Stimulated activated naive CD8-positive, alpha-beta T cell treated with anti-CD3 and anti-CD28 coated beads, Interleukin-15, Interleukin-2, amounts not matched to agents 100 ng/mL and 50 ng/mL, for 24 hours (primary cell): Measurements from ENCODE around the gene CRACR2A.

ENCODE experiments used
- H3K27ac Mint-ChIP-seq: one replicate; pipeline ENCODE4 v1.8.0; 2021; ENCODE audit warnings: mild to moderate bottlenecking, mixed read lengths
- H3K27me3 Mint-ChIP-seq: one replicate; pipeline ENCODE4 v1.8.0; 2021; ENCODE audit warnings: mixed read lengths
- H3K36me3 Mint-ChIP-seq: one replicate; pipeline ENCODE4 v1.8.0; 2021; ENCODE audit warnings: low read depth, mixed read lengths
- H3K4me1 Mint-ChIP-seq: one replicate; pipeline ENCODE4 v1.8.0; 2021; ENCODE audit warnings: low read depth, mixed read lengths
- H3K4me3 Mint-ChIP-seq: one replicate; pipeline ENCODE4 v1.8.0; 2021; ENCODE audit warnings: mild to moderate bottlenecking, mixed read lengths
- H3K9me3 Mint-ChIP-seq: one replicate; pipeline ENCODE4 v1.8.0; 2021; ENCODE audit warnings: mixed read lengths

CRACR2A gene

DNA sequence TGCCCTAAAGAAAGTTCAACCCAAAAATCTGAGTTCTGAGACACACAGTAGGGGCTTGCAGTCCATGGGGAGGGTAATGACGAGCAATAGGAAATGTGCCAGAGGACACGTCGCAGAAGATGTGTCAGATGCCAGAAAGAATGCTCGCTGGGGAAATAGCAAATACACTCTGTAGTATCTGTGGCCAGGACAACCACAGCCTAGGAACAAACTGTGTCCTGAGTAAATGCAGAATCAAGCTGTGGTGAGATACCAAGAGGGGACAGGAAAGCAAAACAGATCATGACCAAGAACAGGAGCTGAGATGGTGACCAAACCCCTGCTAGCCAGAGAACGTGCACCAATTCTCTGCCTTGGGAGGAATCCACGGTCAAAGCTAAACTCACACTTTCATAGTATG is 9.1 kb downstream of the CRACR2A start:
- H3K9me3 Mint-ChIP-seq: no peaks in the 10 kb centered on the region
- peaks cover 65% of the 10 kb centered on the region for H3K36me3 Mint-ChIP-seq
- peak overlapping the region; percentile 78 for H3K27ac Mint-ChIP-seq
- peaks cover 42% of the 10 kb centered on the region for H3K4me1 Mint-ChIP-seq
- H3K4me3 Mint-ChIP-seq: no peak overlapping the region
- H3K27me3 Mint-ChIP-seq: no peaks in the 10 kb centered on the region

DNA sequence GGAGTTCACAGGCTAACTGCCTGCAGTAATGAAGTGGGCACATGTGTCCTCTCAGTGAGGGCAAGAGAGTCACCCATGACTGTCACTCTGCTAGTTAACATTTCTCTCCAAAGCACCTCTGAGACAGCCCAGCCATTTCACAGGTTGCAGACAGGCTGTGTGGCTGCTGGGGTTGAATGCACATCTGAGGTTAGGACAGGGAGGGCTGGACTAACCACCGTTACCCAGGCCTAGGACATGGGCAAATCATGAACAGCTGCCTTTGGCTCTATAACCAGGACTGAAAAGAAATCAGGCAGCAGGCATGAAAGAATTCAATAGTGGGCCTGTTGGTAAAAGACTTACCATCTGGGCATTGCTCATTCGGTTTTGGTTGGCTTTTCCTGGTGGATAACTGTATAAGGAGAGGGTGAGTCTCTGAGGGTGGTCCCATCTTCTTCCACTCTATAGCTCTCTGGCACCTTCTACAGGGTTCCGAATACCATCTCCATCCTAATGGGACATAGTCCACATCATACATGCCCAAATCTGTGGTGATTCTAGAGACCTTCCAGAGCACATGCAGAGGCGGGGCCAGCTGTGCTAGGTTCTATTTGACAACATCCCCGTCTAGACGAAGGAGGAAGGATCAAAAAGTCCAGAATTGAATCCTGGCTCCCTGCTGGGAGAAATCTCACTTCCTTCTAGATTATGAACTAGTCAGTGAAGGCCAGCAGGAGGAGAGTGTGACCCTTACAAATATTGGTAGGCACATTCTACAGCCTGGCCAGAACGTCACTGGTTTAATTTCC is 10.8 kb downstream of the CRACR2A start:
- Mint-ChIP-seq H3K27ac (no peak overlapping the region), H3K36me3 (peaks cover 71% of the 10 kb centered on the region), H3K27me3 (no peaks in the 10 kb centered on the region)

DNA sequence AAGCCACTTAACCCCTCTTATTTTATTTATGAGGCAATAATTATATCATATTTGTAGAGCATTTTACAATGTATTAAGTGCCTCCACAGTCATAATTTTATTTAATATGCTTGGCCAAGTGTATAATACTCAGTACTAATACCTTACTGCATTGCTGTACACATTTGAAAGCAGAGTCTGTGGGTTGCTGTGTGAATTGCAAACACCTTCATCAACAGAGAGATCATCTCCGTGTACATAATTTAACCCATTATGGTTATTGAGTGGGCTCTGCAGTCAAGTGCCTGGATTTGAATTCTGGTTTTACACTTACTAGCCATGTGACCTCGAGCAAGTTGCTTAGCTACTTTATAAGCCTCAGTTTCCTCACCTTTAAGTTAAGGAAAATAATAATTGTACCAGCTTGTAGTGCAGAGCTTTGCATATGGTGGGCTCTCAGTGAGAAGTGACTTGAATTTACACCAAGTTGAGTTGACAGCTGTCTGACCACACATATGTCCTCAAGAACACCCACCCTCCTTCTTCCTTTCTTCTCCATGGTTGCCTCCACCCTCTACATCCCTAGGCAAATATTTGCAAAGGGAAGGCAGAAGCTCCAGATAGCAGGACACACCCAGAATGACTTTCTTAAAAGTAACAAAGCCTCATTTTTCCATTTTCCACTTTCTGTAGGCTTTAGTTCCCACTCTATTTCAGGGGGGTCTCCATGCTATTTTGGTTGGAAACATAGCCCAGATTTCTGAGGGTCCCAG is 12.3 kb downstream of the CRACR2A start:
- H3K9me3 Mint-ChIP-seq: no peaks in the 10 kb centered on the region
- peaks cover 57% of the 10 kb centered on the region for H3K36me3 Mint-ChIP-seq
- H3K27me3 Mint-ChIP-seq: no peaks in the 10 kb centered on the region
- H3K4me1 Mint-ChIP-seq: peaks cover 24% of the 10 kb centered on the region
- H3K27ac Mint-ChIP-seq: no peak overlapping the region
- no peak overlapping the region for H3K4me3 Mint-ChIP-seq

More for the DNA sequence above, 10.8 kb downstream of the CRACR2A start:
- Mint-ChIP-seq H3K4me3 (no peak overlapping the region), H3K4me1 (peaks cover 29% of the 10 kb centered on the region), H3K9me3 (no peaks in the 10 kb centered on the region)

DNA sequence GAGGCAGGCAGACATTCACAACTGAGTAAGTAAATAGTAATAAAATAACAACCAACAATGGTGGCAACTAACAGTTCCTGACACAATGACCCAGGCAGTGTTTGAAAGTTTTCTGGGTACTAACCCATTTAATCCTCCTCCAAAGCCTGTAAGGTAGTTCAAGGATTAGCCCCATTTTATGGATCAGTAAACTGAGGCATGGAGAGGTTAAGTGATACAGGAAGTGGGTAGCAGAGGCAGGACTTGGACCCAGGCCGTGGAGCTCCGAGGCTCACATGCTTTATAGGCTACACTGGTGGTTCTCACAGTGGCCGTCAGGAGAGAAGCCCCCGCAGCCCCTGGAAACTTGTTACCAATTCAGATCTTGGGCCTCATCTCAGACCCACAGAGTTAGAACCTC is 17.5 kb downstream of the CRACR2A start:
- Mint-ChIP-seq H3K36me3 (peaks cover 43% of the 10 kb centered on the region), H3K27ac (no peak overlapping the region), H3K9me3 (no peaks in the 10 kb centered on the region), H3K27me3 (no peaks in the 10 kb centered on the region), H3K4me3 (no peak overlapping the region), H3K4me1 (peaks cover 3% of the 10 kb centered on the region)

DNA sequence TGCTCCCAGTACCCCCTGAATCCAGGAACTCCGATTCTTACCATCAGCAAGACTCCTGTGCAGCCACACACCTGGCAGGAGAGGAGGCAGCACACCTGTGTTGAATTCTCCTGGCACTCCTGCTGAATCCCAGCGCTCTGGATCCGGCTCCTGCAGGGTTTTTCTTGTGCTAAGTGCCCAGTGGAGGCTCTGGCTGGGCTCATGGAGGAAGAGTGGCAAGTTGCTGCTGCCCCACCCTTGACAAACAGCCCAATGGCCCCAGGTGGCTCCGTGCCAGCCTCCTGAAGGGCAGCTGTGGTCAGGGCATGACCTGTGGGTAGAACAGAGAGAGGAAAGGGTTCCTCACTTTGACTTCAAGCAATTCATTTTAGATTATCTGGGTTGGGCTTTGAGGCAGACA is 20.0 kb downstream of the CRACR2A start:
- Mint-ChIP-seq H3K4me3 (no peak overlapping the region), H3K4me1 (peaks cover 26% of the 10 kb centered on the region), H3K27me3 (no peaks in the 10 kb centered on the region), H3K9me3 (no peaks in the 10 kb centered on the region), H3K36me3 (peaks cover 47% of the 10 kb centered on the region), H3K27ac (no peak overlapping the region)

DNA sequence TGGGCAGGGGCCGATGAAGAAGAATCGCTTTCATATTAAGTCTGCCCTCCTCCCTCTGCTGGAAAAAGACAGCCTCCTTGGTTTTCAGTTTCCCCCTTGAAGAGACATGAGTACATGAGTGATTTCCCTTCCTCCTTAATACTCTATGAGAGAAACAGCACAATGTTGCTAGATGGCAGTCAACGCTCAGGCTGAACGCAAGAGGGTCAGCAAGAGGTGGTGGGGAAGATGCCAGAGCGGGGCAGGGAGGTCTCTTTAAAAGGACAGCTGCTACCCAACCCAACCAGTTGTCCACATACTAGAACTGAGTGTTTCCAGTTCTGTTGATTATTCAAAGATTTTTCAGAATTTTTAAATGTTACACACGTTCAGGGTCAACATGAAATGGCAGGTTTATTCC is 22.8 kb downstream of the CRACR2A start:
- no peak overlapping the region for H3K27ac Mint-ChIP-seq
- H3K27me3 Mint-ChIP-seq: no peaks in the 10 kb centered on the region
- peaks cover 44% of the 10 kb centered on the region for H3K4me1 Mint-ChIP-seq
- H3K9me3 Mint-ChIP-seq: peaks cover 3% of the 10 kb centered on the region
- H3K4me3 Mint-ChIP-seq: no peak overlapping the region
- peaks cover 69% of the 10 kb centered on the region for H3K36me3 Mint-ChIP-seq

DNA sequence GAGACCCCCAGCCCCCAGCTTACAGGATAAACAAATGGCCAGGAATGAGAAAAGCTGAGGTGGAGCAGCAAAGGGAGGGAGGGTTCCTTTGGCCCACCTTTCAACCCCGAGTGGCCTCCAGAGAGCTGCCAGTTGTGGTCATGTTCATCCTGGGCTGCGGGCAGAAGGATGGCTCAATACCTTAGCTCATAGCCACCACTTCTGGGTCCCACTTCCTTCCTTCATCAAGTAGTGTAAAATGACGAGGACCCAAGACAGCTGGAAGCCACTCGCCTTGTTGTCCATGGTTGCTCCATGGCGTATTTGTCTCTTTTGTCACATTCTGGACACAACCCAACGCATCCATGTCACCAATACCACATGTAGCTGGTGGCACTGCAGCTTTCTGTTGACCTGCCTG is 24.2 kb downstream of the CRACR2A start:
- H3K27me3 Mint-ChIP-seq: no peaks in the 10 kb centered on the region
- no peak overlapping the region for H3K4me3 Mint-ChIP-seq
- H3K27ac Mint-ChIP-seq: peak overlapping the region; percentile 57
- peaks cover 44% of the 10 kb centered on the region for H3K4me1 Mint-ChIP-seq
- H3K9me3 Mint-ChIP-seq: peaks cover 7% of the 10 kb centered on the region
- H3K36me3 Mint-ChIP-seq: peaks cover 74% of the 10 kb centered on the region

DNA sequence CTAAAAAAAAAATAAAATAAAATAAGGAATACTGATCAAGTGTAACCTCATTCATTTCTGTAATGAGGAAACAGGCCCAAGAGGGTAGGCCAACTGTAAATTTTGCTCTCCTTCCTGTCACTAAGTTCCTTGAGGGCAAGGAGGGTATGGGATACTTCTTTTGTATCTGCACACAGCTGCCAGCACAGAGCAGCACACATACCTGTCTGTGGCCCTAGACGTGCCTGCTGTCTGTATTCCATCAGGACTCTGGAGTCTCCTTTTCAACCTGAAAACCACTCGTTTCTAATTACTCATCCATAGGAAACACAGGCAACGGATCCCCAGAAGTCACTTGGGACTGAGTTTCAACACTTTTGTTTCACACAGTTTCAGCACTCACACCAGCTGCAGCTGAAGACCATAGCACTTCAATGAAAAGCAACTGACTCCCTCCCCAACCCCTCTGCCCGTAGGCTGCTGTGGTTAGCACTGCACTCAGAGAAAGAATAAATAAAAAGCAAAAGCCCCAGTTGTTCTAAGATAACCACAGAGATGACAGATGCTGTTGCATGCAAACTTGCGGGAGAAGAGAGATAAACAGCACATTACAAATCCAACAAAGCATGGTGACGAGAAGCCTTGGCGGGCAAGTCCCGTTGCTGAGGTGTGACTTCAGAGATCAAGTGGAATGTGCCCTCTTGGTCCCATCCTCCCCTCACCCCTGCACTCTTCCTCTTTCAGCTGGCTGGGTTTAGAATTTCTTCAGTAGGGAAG is 24.9 kb downstream of the CRACR2A start:
- Mint-ChIP-seq H3K4me3 (peak overlapping the region; percentile 76), H3K27me3 (no peaks in the 10 kb centered on the region), H3K9me3 (peaks cover 10% of the 10 kb centered on the region), H3K27ac (peak overlapping the region; percentile 82), H3K4me1 (peaks cover 44% of the 10 kb centered on the region), H3K36me3 (peaks cover 81% of the 10 kb centered on the region)

DNA sequence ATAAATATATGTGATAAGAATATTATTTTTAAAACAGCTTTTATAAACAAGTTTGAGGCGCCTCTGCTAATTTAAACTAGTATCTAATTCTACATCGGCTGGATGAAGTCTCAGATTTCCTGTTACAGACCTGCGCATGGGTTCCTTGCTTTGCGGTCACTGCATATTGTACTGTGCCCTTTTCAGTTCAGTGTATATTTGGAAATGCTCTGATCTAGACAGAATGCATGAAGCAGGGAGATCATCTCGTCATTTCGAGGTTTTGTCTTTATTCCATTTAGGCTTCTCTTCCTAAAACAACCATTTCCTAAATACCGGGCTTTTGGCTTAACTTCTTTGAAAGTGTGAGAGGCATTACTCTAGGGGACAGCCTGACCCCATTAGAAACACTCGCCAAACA is 25.6 kb downstream of the CRACR2A start:
- Mint-ChIP-seq H3K27ac (peak overlapping the region; percentile 49), H3K27me3 (no peaks in the 10 kb centered on the region), H3K9me3 (peaks cover 15% of the 10 kb centered on the region), H3K4me1 (peaks cover 44% of the 10 kb centered on the region), H3K36me3 (peaks cover 85% of the 10 kb centered on the region), H3K4me3 (peak overlapping the region; percentile 27)

DNA sequence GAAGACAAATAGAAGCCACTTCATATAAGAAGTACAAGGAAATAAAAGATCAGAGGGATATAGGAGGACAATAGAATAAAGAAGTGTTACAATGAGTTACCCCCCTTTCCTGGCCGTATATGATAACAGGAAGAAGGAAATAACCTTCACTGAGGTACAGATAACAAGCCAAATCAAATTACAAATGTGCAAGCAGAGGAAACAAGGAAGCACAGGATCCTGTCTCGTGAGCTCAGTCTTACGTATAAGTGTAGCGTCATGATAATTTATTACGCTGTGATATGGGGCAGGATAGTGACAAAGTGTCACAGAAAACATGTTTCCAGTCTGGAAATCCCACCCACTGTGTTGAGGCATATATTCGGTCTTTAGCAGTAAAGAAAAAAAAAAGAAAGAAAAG is 26.5 kb downstream of the CRACR2A start:
- Mint-ChIP-seq H3K4me1 (peaks cover 44% of the 10 kb centered on the region), H3K27me3 (no peaks in the 10 kb centered on the region), H3K4me3 (no peak overlapping the region), H3K36me3 (peaks cover 85% of the 10 kb centered on the region), H3K9me3 (peaks cover 15% of the 10 kb centered on the region), H3K27ac (peak overlapping the region; percentile 53)

DNA sequence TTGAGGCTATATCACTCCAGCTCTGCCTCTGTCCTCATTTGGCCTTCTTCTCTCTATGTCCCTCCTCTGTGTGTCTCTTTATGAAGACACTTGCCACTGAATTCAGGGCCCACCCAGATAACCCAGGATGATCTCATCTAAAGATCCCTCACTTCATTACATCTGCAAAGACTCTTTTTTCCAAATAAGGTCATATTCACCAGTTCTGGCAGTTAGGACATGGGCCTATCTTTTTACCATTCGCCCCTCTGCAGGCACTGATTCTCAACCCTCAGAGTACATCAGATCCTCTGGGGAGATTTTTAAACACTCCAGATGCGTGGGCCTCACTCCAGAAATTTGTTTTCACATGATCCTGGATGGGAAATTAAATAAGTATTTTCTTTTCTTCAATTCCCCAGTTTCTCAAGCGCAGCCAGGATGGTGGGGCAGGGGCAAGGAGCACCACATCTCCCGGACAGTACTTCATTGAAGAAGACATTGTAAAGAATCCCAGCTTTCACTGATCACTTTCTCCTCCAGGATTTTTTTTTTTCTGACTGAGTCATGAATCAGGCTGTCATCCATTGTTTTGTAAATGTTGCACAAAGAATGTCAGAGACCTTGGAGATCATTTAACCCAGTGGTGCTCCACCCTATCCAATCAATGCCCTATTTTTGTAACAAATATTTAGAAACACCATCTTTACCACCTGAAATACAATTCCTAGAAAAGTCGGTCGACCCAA is 27.4 kb downstream of the CRACR2A start:
- H3K4me3 Mint-ChIP-seq: no peak overlapping the region
- peaks cover 86% of the 10 kb centered on the region for H3K36me3 Mint-ChIP-seq
- peaks cover 42% of the 10 kb centered on the region for H3K4me1 Mint-ChIP-seq
- H3K9me3 Mint-ChIP-seq: peaks cover 15% of the 10 kb centered on the region
- no peak overlapping the region for H3K27ac Mint-ChIP-seq
- no peaks in the 10 kb centered on the region for H3K27me3 Mint-ChIP-seq

DNA sequence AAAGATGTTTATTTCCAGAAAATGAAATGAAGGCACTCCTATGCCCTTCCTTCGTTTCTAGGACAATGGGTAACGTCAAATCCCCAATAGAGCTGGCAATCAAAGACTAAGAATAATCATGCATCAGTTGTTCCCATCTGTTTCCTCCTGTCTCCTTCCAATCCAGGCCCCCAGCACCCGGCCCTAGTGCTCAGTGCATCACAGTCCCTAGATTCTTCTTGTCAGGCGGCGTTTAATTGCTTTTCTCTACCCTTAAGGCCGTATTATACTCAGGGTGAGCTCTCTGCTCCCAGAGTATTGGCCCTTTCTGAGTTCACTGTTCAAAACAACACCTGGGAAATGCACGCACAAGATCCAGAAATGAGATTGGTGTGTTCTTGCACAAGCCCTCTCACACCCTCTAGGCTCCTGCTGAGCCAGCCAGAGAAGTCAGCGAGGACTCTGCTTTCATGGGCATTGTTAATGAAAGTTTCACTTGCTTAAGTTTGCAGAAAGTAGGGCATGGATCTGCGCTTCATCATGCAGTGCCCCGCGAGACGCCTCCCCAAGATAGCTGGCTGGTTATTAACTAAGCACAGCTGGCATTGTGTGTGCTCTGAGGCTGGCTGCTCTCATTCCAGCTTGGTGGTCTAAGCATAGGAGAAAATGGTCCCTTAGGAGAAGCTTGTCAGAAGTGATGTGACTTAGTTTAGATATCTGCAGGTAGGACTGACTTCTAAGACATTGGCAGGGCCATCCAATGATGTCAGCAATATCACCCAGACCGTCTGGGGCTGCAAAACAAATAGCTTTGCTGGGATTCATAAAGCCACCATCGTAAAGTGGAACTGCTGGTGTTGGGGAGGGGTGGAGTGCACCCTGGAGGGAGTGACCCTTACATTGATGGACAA is 28.7 kb downstream of the CRACR2A start:
- peaks cover 76% of the 10 kb centered on the region for H3K36me3 Mint-ChIP-seq
- H3K27me3 Mint-ChIP-seq: no peaks in the 10 kb centered on the region
- H3K4me3 Mint-ChIP-seq: no peak overlapping the region
- H3K9me3 Mint-ChIP-seq: peaks cover 15% of the 10 kb centered on the region
- H3K4me1 Mint-ChIP-seq: peaks cover 30% of the 10 kb centered on the region
- H3K27ac Mint-ChIP-seq: no peak overlapping the region

DNA sequence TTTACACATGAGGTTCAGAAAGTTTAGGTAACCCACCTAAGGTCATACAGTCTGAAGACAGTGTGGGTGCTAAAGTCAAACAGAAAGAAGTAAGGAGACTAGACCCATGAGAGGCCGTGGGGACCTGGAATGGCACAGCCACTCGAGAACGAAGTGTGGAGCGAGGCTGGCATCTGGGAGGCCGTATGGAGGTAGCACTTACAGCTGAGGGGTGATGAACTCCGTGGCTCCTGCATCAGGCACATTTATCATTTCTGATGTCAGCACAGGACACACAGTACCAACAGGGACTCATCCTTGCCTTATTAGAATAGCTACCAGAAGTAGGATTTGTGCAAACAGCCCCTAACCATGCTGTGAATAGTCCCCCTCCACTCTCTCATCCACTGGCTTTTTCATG is 30.5 kb downstream of the CRACR2A start:
- Mint-ChIP-seq H3K27me3 (no peaks in the 10 kb centered on the region), H3K4me1 (peaks cover 20% of the 10 kb centered on the region), H3K27ac (no peak overlapping the region), H3K9me3 (peaks cover 15% of the 10 kb centered on the region), H3K4me3 (no peak overlapping the region), H3K36me3 (peaks cover 72% of the 10 kb centered on the region)

DNA sequence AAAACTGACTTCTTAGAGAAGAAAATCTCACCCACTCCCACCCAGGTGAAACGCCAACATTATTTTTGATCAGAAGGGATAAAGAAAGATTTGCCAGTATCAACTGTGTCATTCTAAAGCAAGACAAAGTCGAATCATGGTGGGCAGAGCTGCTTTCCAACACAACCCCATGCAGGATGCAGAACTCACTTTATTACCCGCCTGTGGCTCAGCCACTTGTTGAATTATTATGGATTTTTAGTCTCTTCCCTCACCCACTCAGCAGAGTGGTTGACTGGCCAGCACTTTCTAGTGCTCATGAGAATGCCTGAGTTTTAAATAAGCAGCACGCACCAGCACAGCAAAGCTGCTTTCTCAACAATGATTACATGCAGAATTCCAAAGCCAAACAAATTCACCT is 32.1 kb downstream of the CRACR2A start:
- H3K4me1 Mint-ChIP-seq: peaks cover 7% of the 10 kb centered on the region
- no peak overlapping the region for H3K27ac Mint-ChIP-seq
- peaks cover 65% of the 10 kb centered on the region for H3K36me3 Mint-ChIP-seq

More for the DNA sequence above, 32.1 kb downstream of the CRACR2A start:
- Mint-ChIP-seq H3K4me3 (no peak overlapping the region), H3K27me3 (no peaks in the 10 kb centered on the region), H3K9me3 (peaks cover 15% of the 10 kb centered on the region)
